OCI-LY7 (cell line): ENCODE data around the gene PALD1. TPM values are rescaled to one million over a fixed set of nuclear protein-coding genes. Genes with fewer than 3 reads are reported as not detected.

Source experiments
- BruUV-seq: library from RNA; stranded (reverse); fragments of 400-500 nt; replicated peaks from 2 replicates; lab custom pipeline; 2021; lab: Mats Ljungman, UMichigan
- CTCF ChIA-PET: fragments of 300-600 bp; sonication (Branson Sonifier 250); formaldehyde crosslinking; loops from one replicate; lab custom pipeline; 2022; ENCODE audit warnings: antibody characterized with exemption; ENCODE audit not compliant: unreplicated experiment; lab: Charles Lee
- POLR2A ChIA-PET: fragments of 300-600 bp; sonication (Branson Sonifier 250); formaldehyde crosslinking; loops from one replicate; lab custom pipeline; 2022; ENCODE audit warnings: antibody characterized with exemption; lab: Charles Lee
- DNase-seq: peaks from one replicate; pipeline ENCODE4 v3.0.0-alpha.2; 2015; ENCODE audit warnings: low spot score
- H2AFZ ChIP-seq: fragments of 200-600 bp; sonication (generic), shearing (Covaris generic); 2 replicates; pipeline ENCODE4 v1.6.1; 2014; ENCODE audit warnings: mild to moderate bottlenecking, antibody characterized with exemption, low read length, moderate library complexity
- H3K27ac ChIP-seq: fragments of 200-600 bp; sonication (generic); 2 replicates; pipeline ENCODE4 v1.5.1; 2014; ENCODE audit warnings: mixed run types, low read depth, mild to moderate bottlenecking, moderate library complexity, low read length, inconsistent platforms; ENCODE audit not compliant: poor library complexity, severe bottlenecking
- H3K36me3 ChIP-seq: fragments of 200-600 bp; sonication (generic); 2 replicates; pipeline ENCODE4 v1.6.1; 2014; ENCODE audit warnings: mild to moderate bottlenecking, antibody characterized with exemption, low read length, moderate library complexity, mixed read lengths; ENCODE audit not compliant: insufficient read depth
- H3K4me1 ChIP-seq: fragments of 200-600 bp; sonication (generic); 2 replicates; pipeline ENCODE4 v1.5.1; 2014; ENCODE audit warnings: mild to moderate bottlenecking, low read length; ENCODE audit not compliant: insufficient read depth, poor library complexity, severe bottlenecking
- H3K4me2 ChIP-seq: fragments of 200-600 bp; sonication (generic); 2 replicates; pipeline ENCODE4 v1.6.1; 2014; ENCODE audit warnings: mild to moderate bottlenecking, low read length
- H3K4me3 ChIP-seq: fragments of 200-600 bp; sonication (generic); 2 replicates; pipeline ENCODE4 v1.5.1; 2014; ENCODE audit warnings: mild to moderate bottlenecking, low read depth, low read length; ENCODE audit not compliant: poor library complexity, severe bottlenecking
- H3K79me2 ChIP-seq: fragments of 200-600 bp; sonication (generic); 2 replicates; pipeline ENCODE4 v1.6.1; 2016; ENCODE audit warnings: low read depth, mild to moderate bottlenecking, low read length, moderate library complexity, mixed read lengths; ENCODE audit not compliant: insufficient read depth
- H3K9me2 ChIP-seq: fragments of 200-600 bp; sonication (generic); 2 replicates; pipeline ENCODE4 v1.6.1; 2016; ENCODE audit warnings: mild to moderate bottlenecking, low read length, mixed read lengths; ENCODE audit not compliant: insufficient read depth
- H3K9me3 ChIP-seq: fragments of 200-600 bp; sonication (generic); 2 replicates; pipeline ENCODE4 v1.6.1; 2014; ENCODE audit warnings: mild to moderate bottlenecking, mixed run types, low read length, mixed read lengths
- H4K20me1 ChIP-seq: fragments of 200-600 bp; sonication (generic); 2 replicates; pipeline ENCODE4 v1.6.1; 2014; ENCODE audit warnings: mild to moderate bottlenecking, antibody characterized with exemption, low read length, moderate library complexity, mixed read lengths; ENCODE audit not compliant: insufficient read depth
- CTCF ChIP-seq: fragments of 200-600 bp; sonication (generic); conservative IDR thresholded peaks from 2 replicates; pipeline ENCODE4 v1.5.1; 2014; ENCODE audit warnings: mild to moderate bottlenecking, antibody characterized with exemption, low read length, moderate library complexity, mixed read lengths
- EZH2phosphoT487 ChIP-seq: fragments of 200-600 bp; sonication (generic); IDR thresholded peaks from 2 replicates; pipeline ENCODE4 v1.6.1; 2018; ENCODE audit warnings: low read depth, borderline replicate concordance, mild to moderate bottlenecking, mixed run types, antibody characterized with exemption, low read length, moderate library complexity, mixed read lengths
- intact Hi-C: fragments of 100-400 bp; cut with micrococcal nuclease; formaldehyde crosslinking; loops from one replicate; pipeline ENCODE4 v1.10.0; 2022; ENCODE audit not compliant: unreplicated experiment
- total RNA-seq, 2 experiments: library from RNA; depleted of rRNA in 1 of 2; stranded (reverse); fragments of >200 nt in 1 of 2; shearing (Covaris generic) in 1 of 2; gene quantifications; 2 replicates each; pipeline ENCODE4 v1.2.3, GENCODE V29; 2014 to 2022

Gene PALD1
- total RNA-seq, 2 experiments from 2014 or later, result 52.7 to 66.7 TPM

- Histone ChIP-seq H3K9me3 (no peaks in the 10 kb centered on the region), H3K27ac (peak overlapping the region; percentile 74), H4K20me1 (peaks cover 21% of the 10 kb centered on the region; the same call in 1 of the 2 replicates), H3K9me2 (no peaks in the 10 kb centered on the region), H3K36me3 (peaks cover 33% of the 10 kb centered on the region), H3K4me2 (peak overlapping the region; percentile 82), H3K4me1 (peaks cover 60% of the 10 kb centered on the region), H2AFZ (peak overlapping the region; percentile 43; the same call in 1 of the 2 replicates), H3K79me2 (peaks cover 40% of the 10 kb centered on the region), H3K4me3 (peak overlapping the region; percentile 95)
- peak; percentile 85 for DNase-seq
- intact Hi-C loops, result no loop called here
- no peak for TF ChIP-seq EZH2phosphoT487
- TF ChIP-seq CTCF, result no peak
- ChIA-PET CTCF (no interaction called here), POLR2A (interaction anchor here (1.0 to 5.8 kb wide), 6 partner anchors 9 to 83 kb away, joined by 3 to 35 read pairs (median 4); no protein-coding TSS in a partner anchor)
- BruUV-seq, result no TSS peak
These were observed 855 bp upstream of the PALD1 start for GRCh38 chr10:70477661-70478162.

GRCh38 chr10:70479165-70479581 is 606 bp downstream of the PALD1 start:
- no peak overlapping the region for H2AFZ ChIP-seq
- peaks cover 45% of the 10 kb centered on the region for H3K36me3 ChIP-seq
- H3K79me2 ChIP-seq, result peaks cover 52% of the 10 kb centered on the region
- no TSS peak for BruUV-seq
- H3K9me2 ChIP-seq, result no peaks in the 10 kb centered on the region
- H3K4me1 ChIP-seq, result peaks cover 65% of the 10 kb centered on the region
- peak overlapping the region; percentile 95 for H3K4me3 ChIP-seq
- CTCF ChIA-PET, result interaction anchor here (0.9 to 1.3 kb wide), 2 partner anchors 18 to 20 kb away, joined by 3 to 4 read pairs; no protein-coding TSS in a partner anchor
- peak; percentile 61 for DNase-seq
- H3K4me2 ChIP-seq, result peak overlapping the region; percentile 82
- TF ChIP-seq CTCF (peak; percentile 76), EZH2phosphoT487 (no peak)
- peaks cover 21% of the 10 kb centered on the region; the same call in 1 of the 2 replicates for H4K20me1 ChIP-seq
- no peaks in the 10 kb centered on the region for H3K9me3 ChIP-seq
- H3K27ac ChIP-seq, result peak overlapping the region; percentile 74
- POLR2A ChIA-PET, result interaction anchor here (0.6 to 5.8 kb wide), 5 partner anchors 10 to 76 kb away, joined by 3 to 35 read pairs (median 5); no protein-coding TSS in a partner anchor
- intact Hi-C loops, result loop anchor here (1.0 kb wide), 2 partner anchors 35 to 61 kb away; no protein-coding TSS in a partner anchor
